Mucosa of descending colon (tissue), 3 donors: ENCODE results near the gene LMO7. TPM values are rescaled to one million over a fixed set of nuclear protein-coding genes. Genes with fewer than 3 reads are reported as not detected.

Source experiments
- ATAC-seq: fragments of 200-7000 bp; cut with Tn5 transposase; one replicate; pipeline ENCODE4 v1.9.1; 2020; ENCODE audit warnings: mild to moderate bottlenecking, moderate library complexity
- DNase-seq, 3 donors: peaks; one replicate each; pipeline ENCODE4 v3.0.0-alpha.2; 2020
- H3K36me3 ChIP-seq: fragments of 200-600 bp; one replicate; pipeline ENCODE4 v1.8.0; 2021; ENCODE audit warnings: low read depth, mild to moderate bottlenecking
- H3K4me1 ChIP-seq: fragments of 200-600 bp; one replicate; pipeline ENCODE4 v1.8.0; 2021; ENCODE audit warnings: low read depth, mild to moderate bottlenecking
- H3K4me3 ChIP-seq: fragments of 200-600 bp; one replicate; pipeline ENCODE4 v1.8.0; 2021; ENCODE audit warnings: mild to moderate bottlenecking
- H3K9me3 ChIP-seq: fragments of 200-600 bp; one replicate; pipeline ENCODE4 v1.8.0; 2021; ENCODE audit warnings: mild to moderate bottlenecking
- intact Hi-C, 2 donors: fragments of 100-400 bp; cut with DNase I in 1 of 2; cut with micrococcal nuclease in 1 of 2; formaldehyde crosslinking; loops; one replicate each; pipeline versions ENCODE4 v1.11.0 to v1.11.1; 2022; cut with DNase I, micrococcal nuclease
- total RNA-seq, 3 donors: library from RNA; stranded (reverse); fragmentation: NEBNext Ultra II Directional in 2 of 3; extraction: Animal tissue kit (Norgen Biotek cat#: 25700) in 2 of 3; gene quantifications; one replicate each; pipeline versions ENCODE4 v1.2.1 to v1.2.4, GENCODE V29; 2021 to 2023
- TF ChIP-seq, protein P1 (sequence below): fragments of 200-600 bp; IDR thresholded peaks from one replicate; pipeline ENCODE4 v1.8.0; 2022; ENCODE audit warnings: antibody characterized with exemption, mild to moderate bottlenecking
- donor health status: DM: no; HTN: no; CAD: no; lungs with moderate emphysema.
- donor health status: DM: no; HTN: no; CAD: no.
- donor health status: DM: no; HTN: yes; CAD: no.

Gene LMO7
- total RNA-seq, 3 donors from 2014 or later, result 127 to 243 (median 212) TPM

DNA sequence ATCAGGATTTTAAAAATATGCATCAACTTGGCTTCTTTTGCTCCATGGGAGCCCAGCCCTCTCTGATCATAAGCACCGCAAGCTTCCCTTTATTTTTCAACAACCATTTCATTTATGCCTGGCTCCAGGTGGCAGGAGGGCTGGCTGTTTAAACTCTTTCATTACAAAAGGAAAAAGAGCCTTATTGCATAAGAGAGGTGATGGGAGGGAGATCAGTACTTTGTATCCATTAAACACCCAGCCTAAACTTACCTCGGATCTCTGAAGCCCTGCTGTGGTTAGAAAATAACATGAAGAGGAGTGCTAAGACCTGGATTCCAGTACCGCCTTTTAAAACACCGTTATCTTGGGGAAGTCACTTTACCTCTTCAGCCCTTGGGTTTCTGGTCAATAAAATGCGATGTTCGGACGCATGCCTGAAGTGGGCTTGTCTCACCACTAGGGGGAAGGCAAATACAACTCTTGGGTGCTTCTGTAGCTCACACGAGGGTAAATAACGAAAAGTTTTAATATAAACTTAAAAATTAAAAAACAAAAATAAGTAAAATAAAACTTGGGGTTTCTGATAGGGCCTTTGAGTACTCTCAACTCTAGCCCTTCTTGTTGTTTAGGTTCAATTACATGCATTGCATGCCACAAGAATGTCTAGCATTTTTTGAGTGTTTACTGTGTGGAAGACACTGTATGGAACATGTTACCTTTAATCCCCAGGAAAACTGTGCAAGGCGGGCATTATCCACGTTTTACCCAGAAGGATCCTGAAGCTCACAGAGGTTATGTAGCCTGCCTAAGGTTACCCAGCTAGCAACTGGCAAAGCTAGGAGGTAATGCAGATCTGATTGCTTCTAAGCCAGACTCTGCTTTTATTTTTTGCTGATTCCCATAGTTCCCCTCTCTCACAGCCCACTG lies 240.3 kb downstream of the LMO7 start:
- peaks cover 2% of the 10 kb centered on the region for H3K4me1 ChIP-seq
- H3K4me3 ChIP-seq, result no peak overlapping the region
- no peaks in the 10 kb centered on the region for H3K9me3 ChIP-seq
- DNase-seq, result peak in 2 of 3 donors; percentile 43 to 68
- no peaks in the 10 kb centered on the region for H3K36me3 ChIP-seq
- TF ChIP-seq, protein P1, sequence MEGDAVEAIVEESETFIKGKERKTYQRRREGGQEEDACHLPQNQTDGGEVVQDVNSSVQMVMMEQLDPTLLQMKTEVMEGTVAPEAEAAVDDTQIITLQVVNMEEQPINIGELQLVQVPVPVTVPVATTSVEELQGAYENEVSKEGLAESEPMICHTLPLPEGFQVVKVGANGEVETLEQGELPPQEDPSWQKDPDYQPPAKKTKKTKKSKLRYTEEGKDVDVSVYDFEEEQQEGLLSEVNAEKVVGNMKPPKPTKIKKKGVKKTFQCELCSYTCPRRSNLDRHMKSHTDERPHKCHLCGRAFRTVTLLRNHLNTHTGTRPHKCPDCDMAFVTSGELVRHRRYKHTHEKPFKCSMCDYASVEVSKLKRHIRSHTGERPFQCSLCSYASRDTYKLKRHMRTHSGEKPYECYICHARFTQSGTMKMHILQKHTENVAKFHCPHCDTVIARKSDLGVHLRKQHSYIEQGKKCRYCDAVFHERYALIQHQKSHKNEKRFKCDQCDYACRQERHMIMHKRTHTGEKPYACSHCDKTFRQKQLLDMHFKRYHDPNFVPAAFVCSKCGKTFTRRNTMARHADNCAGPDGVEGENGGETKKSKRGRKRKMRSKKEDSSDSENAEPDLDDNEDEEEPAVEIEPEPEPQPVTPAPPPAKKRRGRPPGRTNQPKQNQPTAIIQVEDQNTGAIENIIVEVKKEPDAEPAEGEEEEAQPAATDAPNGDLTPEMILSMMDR, result peak; percentile 78
- intact Hi-C loops, result loop anchor here (2.0 to 5.0 kb wide), 2 partner anchors 596 to 1026 kb away; no protein-coding TSS in a partner anchor
- peak; percentile 79 for ATAC-seq

DNA sequence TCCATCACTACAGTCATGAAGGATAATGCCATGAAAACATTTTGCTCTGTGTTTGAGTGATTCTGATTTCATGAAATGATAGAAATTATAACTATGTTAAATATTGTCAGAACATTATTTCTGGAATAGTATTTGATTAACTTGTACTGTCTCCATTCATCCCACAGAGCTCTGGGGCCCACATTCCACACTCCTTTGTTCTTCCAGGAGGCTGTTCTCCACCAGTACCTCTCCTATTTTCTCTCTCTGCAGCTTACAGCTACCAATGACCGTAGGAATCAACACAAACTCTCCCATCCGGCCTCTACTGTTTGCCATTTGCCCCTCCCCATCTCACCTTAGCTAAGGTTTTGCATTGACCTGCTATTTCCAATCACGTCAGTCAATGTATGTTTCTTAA lies 240.9 kb downstream of the LMO7 start:
- no peaks in the 10 kb centered on the region for H3K36me3 ChIP-seq
- peaks cover 2% of the 10 kb centered on the region for H3K4me1 ChIP-seq
- ATAC-seq (no peak), DNase-seq (no peak)
- intact Hi-C loops, result loop anchor here (2.0 to 5.0 kb wide), 2 partner anchors 596 to 1025 kb away; no protein-coding TSS in a partner anchor
- no peak overlapping the region for H3K4me3 ChIP-seq
- H3K9me3 ChIP-seq, result no peaks in the 10 kb centered on the region
- TF ChIP-seq, protein P1, result no peak

DNA sequence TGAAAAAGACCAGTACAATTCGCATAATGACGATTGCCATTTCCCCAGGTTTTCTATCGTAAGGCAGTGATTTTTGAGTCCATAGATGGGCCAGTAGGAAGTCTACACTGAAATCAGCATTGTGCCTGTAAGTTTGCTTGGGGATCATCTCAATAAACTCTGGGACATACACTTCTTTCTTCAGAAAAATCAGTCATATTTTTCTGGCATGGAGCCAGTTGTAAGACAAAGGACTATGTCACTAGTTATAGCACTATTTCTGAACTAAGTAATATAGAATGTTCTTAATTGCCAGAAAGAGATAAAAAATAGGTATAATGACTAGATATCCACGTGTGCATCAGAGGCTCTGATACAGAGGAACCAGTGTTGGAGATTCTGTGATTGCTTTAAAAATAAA lies 243.5 kb downstream of the LMO7 start:
- intact Hi-C loops, result loop anchor here in 1 of 2 donors (5.0 kb wide), 1 partner anchor 1023 kb away; no protein-coding TSS in a partner anchor
- no peak for ATAC-seq

DNA sequence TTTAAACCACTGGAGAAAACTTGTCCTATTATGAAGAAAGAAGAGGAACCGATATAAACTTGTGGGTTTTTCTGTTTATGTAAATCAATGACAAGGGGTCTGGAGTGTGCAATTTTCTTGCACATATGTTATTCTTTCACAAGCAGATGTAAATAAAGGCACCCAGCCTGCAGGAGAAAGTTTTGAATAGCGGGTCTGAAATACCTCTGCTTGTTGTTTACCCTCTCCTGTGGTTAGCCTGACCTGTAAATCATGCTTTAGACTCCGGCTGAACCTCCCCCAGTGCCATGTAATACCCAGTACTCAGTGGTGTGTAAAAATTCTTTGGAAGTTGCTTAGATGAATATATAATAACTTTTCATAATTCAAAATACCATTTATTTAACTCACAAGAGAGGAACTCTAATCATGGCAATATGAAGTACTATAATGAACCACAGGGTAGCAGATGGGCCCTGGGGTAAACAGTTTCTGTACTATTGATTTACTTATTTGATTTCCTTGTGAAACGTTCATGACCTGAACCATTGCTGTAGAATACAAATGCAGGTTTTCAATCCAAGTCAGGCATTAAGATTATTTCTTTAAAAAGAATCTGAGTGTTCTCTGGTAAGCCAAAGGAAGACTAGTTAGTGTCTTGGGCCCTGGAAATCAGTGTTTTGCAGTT lies 245.1 kb downstream of the LMO7 start:
- no peaks in the 10 kb centered on the region for H3K36me3 ChIP-seq
- H3K4me1 ChIP-seq, result peaks cover 2% of the 10 kb centered on the region
- ATAC-seq (no peak), DNase-seq (no peak)
- no peak overlapping the region for H3K4me3 ChIP-seq
- intact Hi-C loops, result no loop called here
- no peaks in the 10 kb centered on the region for H3K9me3 ChIP-seq
- TF ChIP-seq, protein P1, result no peak

More for the DNA sequence above, 243.5 kb downstream of the LMO7 start:
- TF ChIP-seq, protein P1, result no peak
- peaks cover 2% of the 10 kb centered on the region for H3K4me1 ChIP-seq
- DNase-seq, result no peak
- no peaks in the 10 kb centered on the region for H3K9me3 ChIP-seq
- no peak overlapping the region for H3K4me3 ChIP-seq
- H3K36me3 ChIP-seq, result no peaks in the 10 kb centered on the region

DNA sequence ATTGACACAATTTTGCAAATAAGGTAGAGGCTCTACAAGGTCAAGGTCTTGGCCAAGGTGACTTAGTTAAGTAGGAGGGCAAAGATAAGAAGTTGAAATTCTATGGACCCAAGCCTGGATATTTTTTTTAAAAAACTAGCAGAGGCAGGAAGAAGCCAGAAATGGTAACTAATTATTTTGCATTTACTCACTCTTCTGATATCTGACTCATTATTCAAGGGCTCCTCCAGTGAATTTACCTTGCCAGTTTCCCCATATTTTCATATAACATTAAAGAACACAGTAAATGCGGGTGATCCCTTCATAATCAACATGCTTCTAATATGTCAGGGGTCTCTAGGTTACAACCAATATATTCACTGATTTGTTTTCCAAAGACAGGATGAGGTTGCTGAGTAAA lies 246.1 kb downstream of the LMO7 start:
- TF ChIP-seq, protein P1, result no peak
- Histone ChIP-seq H3K36me3 (no peaks in the 10 kb centered on the region), H3K4me3 (no peak overlapping the region), H3K9me3 (no peaks in the 10 kb centered on the region), H3K4me1 (peaks cover 2% of the 10 kb centered on the region)
- ATAC-seq (no peak), DNase-seq (no peak)
- intact Hi-C loops, result no loop called here
